WTC11 (cell line): Measurements from ENCODE around the gene STRAP. TPM values are rescaled to one million over a fixed set of nuclear protein-coding genes. Genes with fewer than 3 reads are reported as not detected.
A peak's percentile ranks its signal among the peaks of the same experiment; 100 is the strongest.

ENCODE experiments used
- ATAC-seq: fragments of 200-7000 bp; cut with Tn5 transposase; 2 replicates; pipeline ENCODE4 v1.10.0; 2021; ENCODE audit warnings: mild to moderate bottlenecking, moderate library complexity
- CTCF ChIA-PET: fragments of 300-600 bp; sonication (Branson Sonifier 250); formaldehyde crosslinking; loops from one replicate; lab custom pipeline; 2021; ENCODE audit warnings: antibody characterized with exemption; lab: Charles Lee
- POLR2A ChIA-PET: fragments of 350-600 bp; sonication (Branson Sonifier 250); formaldehyde crosslinking; loops from one replicate; lab custom pipeline; 2021; ENCODE audit warnings: antibody characterized with exemption; lab: Charles Lee
- DNase-seq: peaks from one replicate; pipeline ENCODE4 v3.0.0; 2021; ENCODE audit warnings: low spot score
- H3K27ac Mint-ChIP-seq: 2 replicates; pipeline ENCODE4 v1.8.0; 2021; ENCODE audit warnings: mixed read lengths
- H3K27me3 Mint-ChIP-seq: 2 replicates; pipeline ENCODE4 v1.8.0; 2021; ENCODE audit warnings: low read depth, mild to moderate bottlenecking, moderate library complexity, mixed read lengths
- H3K36me3 Mint-ChIP-seq: 2 replicates; pipeline ENCODE4 v1.8.0; 2021; ENCODE audit warnings: mixed read lengths
- H3K4me1 Mint-ChIP-seq: 2 replicates; pipeline ENCODE4 v1.8.0; 2022; ENCODE audit warnings: mixed read lengths
- H3K4me3 Mint-ChIP-seq: 2 replicates; pipeline ENCODE4 v1.8.0; 2021; ENCODE audit warnings: mild to moderate bottlenecking, moderate library complexity, mixed read lengths
- H3K9me3 Mint-ChIP-seq: 2 replicates; pipeline ENCODE4 v1.8.0; 2021; ENCODE audit warnings: mixed read lengths
- CREM ChIP-seq: sonication (generic); formaldehyde crosslinking; IDR thresholded peaks from 2 replicates; pipeline ENCODE4 v1.8.1; 2022; ENCODE audit warnings: mild to moderate bottlenecking, missing genetic modification reagents, moderate library complexity
- EMX1 ChIP-seq: fragments of 250-450 bp; sonication (Bioruptor Pico); IDR thresholded peaks from 2 replicates; pipeline ENCODE4 v1.8.0; 2021; ENCODE audit warnings: mild to moderate bottlenecking
- ESRRA ChIP-seq: sonication (generic); formaldehyde crosslinking; IDR thresholded peaks from 2 replicates; pipeline ENCODE4 v1.8.1; 2022; ENCODE audit warnings: mild to moderate bottlenecking, missing genetic modification reagents, borderline replicate concordance
- ETV6 ChIP-seq: sonication (generic); formaldehyde crosslinking; IDR thresholded peaks from 2 replicates; pipeline ENCODE4 v1.8.1; 2022; ENCODE audit warnings: mild to moderate bottlenecking, missing genetic modification reagents
- FOXP1 ChIP-seq: sonication (generic); formaldehyde crosslinking; IDR thresholded peaks from 2 replicates; pipeline ENCODE4 v1.8.0; 2022; ENCODE audit warnings: missing genetic modification reagents, mild to moderate bottlenecking, moderate library complexity, borderline replicate concordance
- GTF2I ChIP-seq: fragments of 250-450 bp; sonication (Bioruptor Pico); conservative IDR thresholded peaks from 2 replicates; pipeline ENCODE4 v1.4.0; 2021; ENCODE audit warnings: mild to moderate bottlenecking
- IRF2 ChIP-seq: sonication (generic); formaldehyde crosslinking; IDR thresholded peaks from 2 replicates; pipeline ENCODE4 v1.8.0; 2022; ENCODE audit warnings: low read depth, missing genetic modification reagents, borderline replicate concordance
- MXD4 ChIP-seq: fragments of 250-450 bp; sonication (Bioruptor Pico); IDR thresholded peaks from 2 replicates; pipeline ENCODE4 v1.8.0; 2021; ENCODE audit warnings: mild to moderate bottlenecking, moderate library complexity, borderline replicate concordance
- OVOL2 ChIP-seq: fragments of 250-450 bp; sonication (Bioruptor Pico); IDR thresholded peaks from 2 replicates; pipeline ENCODE4 v1.9.0; 2021; ENCODE audit warnings: mild to moderate bottlenecking, borderline replicate concordance
- RELA ChIP-seq: sonication (generic); formaldehyde crosslinking; IDR thresholded peaks from 2 replicates; pipeline ENCODE4 v1.8.1; 2022; ENCODE audit warnings: missing genetic modification reagents, mild to moderate bottlenecking, borderline replicate concordance
- SMAD4 ChIP-seq: sonication (generic); formaldehyde crosslinking; IDR thresholded peaks from 2 replicates; pipeline ENCODE4 v1.8.0; 2022; ENCODE audit warnings: mild to moderate bottlenecking, missing genetic modification reagents
- TEAD4 ChIP-seq: sonication (generic); formaldehyde crosslinking; IDR thresholded peaks from 2 replicates; pipeline ENCODE4 v1.8.0; 2022; ENCODE audit warnings: mild to moderate bottlenecking, missing genetic modification reagents
- ZBTB21 ChIP-seq: sonication (generic); formaldehyde crosslinking; IDR thresholded peaks from 2 replicates; pipeline ENCODE4 v1.8.1; 2023; ENCODE audit warnings: mild to moderate bottlenecking, missing genetic modification reagents, borderline replicate concordance
- ZNF121 ChIP-seq: sonication (generic); formaldehyde crosslinking; IDR thresholded peaks from 2 replicates; pipeline ENCODE4 v1.8.0; 2023; ENCODE audit warnings: missing genetic modification reagents
- ZNF317 ChIP-seq: sonication (generic); formaldehyde crosslinking; IDR thresholded peaks from 2 replicates; pipeline ENCODE4 v1.8.1; 2023; ENCODE audit warnings: low read depth, mild to moderate bottlenecking, moderate library complexity, missing genetic modification reagents, borderline replicate concordance
- ZNF423 ChIP-seq: fragments of 250-450 bp; sonication (Bioruptor Pico); IDR thresholded peaks from 2 replicates; pipeline ENCODE4 v2.1.2; 2022; ENCODE audit warnings: mild to moderate bottlenecking, moderate library complexity
- total RNA-seq: library from RNA; stranded (reverse); gene quantifications from 3 replicates; pipeline ENCODE4 v1.2.3, GENCODE V29; 2021
- TF ChIP-seq, protein P1 (sequence below): sonication (generic); formaldehyde crosslinking; IDR thresholded peaks from 2 replicates; pipeline ENCODE4 v1.8.0; 2023; ENCODE audit warnings: missing genetic modification reagents, mild to moderate bottlenecking, borderline replicate concordance
- TF ChIP-seq, protein P2 (sequence below): sonication (generic); formaldehyde crosslinking; IDR thresholded peaks from 2 replicates; pipeline ENCODE4 v1.8.0; 2022; ENCODE audit warnings: mild to moderate bottlenecking, missing genetic modification reagents
- TF ChIP-seq, protein P3 (sequence below): sonication (generic); formaldehyde crosslinking; IDR thresholded peaks from 2 replicates; pipeline ENCODE4 v1.8.0; 2022; ENCODE audit warnings: mild to moderate bottlenecking, missing genetic modification reagents
- TF ChIP-seq, protein P4 (sequence below): sonication (generic); formaldehyde crosslinking; conservative IDR thresholded peaks from 2 replicates; pipeline ENCODE4 v1.8.1; 2022; ENCODE audit warnings: mild to moderate bottlenecking, missing genetic modification reagents

STRAP gene
- total RNA-seq, 1 experiment from 2014 or later: 221 TPM

DNA sequence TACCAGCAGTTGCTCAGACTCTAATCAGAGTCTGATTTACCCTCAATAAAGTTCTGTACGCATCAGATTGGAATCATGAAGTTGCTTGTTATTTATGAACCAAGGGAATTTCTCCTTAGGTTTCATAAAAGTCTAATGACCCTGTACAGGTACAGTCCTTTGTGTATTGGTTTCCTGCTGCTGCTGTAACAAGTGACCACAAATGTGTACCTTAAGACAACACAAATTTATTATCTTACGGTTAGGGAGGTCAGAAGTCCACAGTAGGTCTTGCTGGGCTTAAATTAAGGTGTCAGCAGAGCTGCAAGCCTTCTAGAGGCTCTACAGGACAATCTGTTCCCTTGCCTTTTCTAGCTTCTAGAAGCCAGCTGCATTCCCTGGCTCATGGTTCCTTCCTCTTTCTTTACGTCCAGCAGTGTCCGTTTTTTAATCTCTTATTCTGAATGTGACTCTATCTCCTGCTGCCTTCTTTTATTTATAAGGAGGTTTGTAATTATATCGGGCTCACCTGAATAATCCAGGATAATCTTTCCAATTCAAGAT is 22.3 kb downstream of the STRAP start:
- no peaks in the 10 kb centered on the region for H3K4me1 Mint-ChIP-seq
- ChIA-PET POLR2A (no interaction called here), CTCF (no interaction called here)
- DNase-seq: no peak
- H3K27me3 Mint-ChIP-seq: no peaks in the 10 kb centered on the region
- peaks cover 36% of the 10 kb centered on the region for H3K36me3 Mint-ChIP-seq
- TF ChIP-seq SMAD4 (CRISPR knock-in tag): no peak
- no peak for TF ChIP-seq ZNF121 (CRISPR knock-in tag)
- TF ChIP-seq IRF2: no peak
- TF ChIP-seq TEAD4: no peak
- no peak for TF ChIP-seq CREM
- TF ChIP-seq ZNF317 (CRISPR knock-in tag): no peak
- no peak for TF ChIP-seq MXD4 (CRISPR knock-in tag)
- TF ChIP-seq, protein P1, sequence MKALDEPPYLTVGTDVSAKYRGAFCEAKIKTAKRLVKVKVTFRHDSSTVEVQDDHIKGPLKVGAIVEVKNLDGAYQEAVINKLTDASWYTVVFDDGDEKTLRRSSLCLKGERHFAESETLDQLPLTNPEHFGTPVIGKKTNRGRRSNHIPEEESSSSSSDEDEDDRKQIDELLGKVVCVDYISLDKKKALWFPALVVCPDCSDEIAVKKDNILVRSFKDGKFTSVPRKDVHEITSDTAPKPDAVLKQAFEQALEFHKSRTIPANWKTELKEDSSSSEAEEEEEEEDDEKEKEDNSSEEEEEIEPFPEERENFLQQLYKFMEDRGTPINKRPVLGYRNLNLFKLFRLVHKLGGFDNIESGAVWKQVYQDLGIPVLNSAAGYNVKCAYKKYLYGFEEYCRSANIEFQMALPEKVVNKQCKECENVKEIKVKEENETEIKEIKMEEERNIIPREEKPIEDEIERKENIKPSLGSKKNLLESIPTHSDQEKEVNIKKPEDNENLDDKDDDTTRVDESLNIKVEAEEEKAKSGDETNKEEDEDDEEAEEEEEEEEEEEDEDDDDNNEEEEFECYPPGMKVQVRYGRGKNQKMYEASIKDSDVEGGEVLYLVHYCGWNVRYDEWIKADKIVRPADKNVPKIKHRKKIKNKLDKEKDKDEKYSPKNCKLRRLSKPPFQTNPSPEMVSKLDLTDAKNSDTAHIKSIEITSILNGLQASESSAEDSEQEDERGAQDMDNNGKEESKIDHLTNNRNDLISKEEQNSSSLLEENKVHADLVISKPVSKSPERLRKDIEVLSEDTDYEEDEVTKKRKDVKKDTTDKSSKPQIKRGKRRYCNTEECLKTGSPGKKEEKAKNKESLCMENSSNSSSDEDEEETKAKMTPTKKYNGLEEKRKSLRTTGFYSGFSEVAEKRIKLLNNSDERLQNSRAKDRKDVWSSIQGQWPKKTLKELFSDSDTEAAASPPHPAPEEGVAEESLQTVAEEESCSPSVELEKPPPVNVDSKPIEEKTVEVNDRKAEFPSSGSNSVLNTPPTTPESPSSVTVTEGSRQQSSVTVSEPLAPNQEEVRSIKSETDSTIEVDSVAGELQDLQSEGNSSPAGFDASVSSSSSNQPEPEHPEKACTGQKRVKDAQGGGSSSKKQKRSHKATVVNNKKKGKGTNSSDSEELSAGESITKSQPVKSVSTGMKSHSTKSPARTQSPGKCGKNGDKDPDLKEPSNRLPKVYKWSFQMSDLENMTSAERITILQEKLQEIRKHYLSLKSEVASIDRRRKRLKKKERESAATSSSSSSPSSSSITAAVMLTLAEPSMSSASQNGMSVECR: no peak
- TF ChIP-seq, protein P2, sequence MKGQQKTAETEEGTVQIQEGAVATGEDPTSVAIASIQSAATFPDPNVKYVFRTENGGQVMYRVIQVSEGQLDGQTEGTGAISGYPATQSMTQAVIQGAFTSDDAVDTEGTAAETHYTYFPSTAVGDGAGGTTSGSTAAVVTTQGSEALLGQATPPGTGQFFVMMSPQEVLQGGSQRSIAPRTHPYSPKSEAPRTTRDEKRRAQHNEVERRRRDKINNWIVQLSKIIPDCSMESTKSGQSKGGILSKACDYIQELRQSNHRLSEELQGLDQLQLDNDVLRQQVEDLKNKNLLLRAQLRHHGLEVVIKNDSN (CRISPR knock-in tag): no peak
- TF ChIP-seq, protein P3, sequence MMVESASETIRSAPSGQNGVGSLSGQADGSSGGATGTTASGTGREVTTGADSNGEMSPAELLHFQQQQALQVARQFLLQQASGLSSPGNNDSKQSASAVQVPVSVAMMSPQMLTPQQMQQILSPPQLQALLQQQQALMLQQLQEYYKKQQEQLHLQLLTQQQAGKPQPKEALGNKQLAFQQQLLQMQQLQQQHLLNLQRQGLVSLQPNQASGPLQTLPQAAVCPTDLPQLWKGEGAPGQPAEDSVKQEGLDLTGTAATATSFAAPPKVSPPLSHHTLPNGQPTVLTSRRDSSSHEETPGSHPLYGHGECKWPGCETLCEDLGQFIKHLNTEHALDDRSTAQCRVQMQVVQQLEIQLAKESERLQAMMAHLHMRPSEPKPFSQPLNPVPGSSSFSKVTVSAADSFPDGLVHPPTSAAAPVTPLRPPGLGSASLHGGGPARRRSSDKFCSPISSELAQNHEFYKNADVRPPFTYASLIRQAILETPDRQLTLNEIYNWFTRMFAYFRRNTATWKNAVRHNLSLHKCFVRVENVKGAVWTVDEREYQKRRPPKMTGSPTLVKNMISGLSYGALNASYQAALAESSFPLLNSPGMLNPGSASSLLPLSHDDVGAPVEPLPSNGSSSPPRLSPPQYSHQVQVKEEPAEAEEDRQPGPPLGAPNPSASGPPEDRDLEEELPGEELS (CRISPR knock-in tag): no peak
- TF ChIP-seq ZNF423 (CRISPR knock-in tag): no peak
- no peak for TF ChIP-seq ETV6 (CRISPR knock-in tag)
- TF ChIP-seq EMX1: no peak
- no peak overlapping the region for H3K27ac Mint-ChIP-seq
- H3K4me3 Mint-ChIP-seq: no peak overlapping the region
- ATAC-seq: no peak
- no peaks in the 10 kb centered on the region for H3K9me3 Mint-ChIP-seq

DNA sequence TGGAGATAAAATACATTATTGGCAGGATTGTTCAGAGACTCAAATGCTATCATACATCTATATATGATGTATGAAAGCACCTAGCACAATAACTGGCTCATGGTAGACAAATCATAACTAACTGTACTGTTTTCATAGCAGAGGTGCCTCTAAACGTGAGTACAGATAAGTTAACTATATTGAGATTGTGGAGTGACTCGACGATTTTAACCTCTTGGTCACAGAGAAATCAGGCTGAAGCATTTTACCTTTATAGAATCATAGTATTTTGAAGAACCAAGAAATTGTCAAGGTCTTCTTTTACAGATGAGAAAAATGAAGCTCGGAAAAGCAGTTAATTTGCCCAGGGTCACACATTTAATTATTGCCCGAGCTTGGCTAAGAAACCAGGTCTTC is 28.3 kb downstream of the STRAP start:
- Mint-ChIP-seq H3K4me1 (peaks cover 21% of the 10 kb centered on the region), H3K27me3 (peaks cover 7% of the 10 kb centered on the region; the same call in 1 of the 2 replicates), H3K36me3 (no peaks in the 10 kb centered on the region), H3K27ac (no peak overlapping the region), H3K4me3 (peak overlapping the region; percentile 82), H3K9me3 (no peaks in the 10 kb centered on the region)
- no peak for ATAC-seq
- no peak for TF ChIP-seq RELA (CRISPR knock-in tag)
- no peak for TF ChIP-seq FOXP1
- TF ChIP-seq ZBTB21 (CRISPR knock-in tag): no peak
- TF ChIP-seq, protein P3 (CRISPR knock-in tag): no peak
- TF ChIP-seq GTF2I (CRISPR knock-in tag): no peak
- no peak for TF ChIP-seq OVOL2
- TF ChIP-seq, protein P4, sequence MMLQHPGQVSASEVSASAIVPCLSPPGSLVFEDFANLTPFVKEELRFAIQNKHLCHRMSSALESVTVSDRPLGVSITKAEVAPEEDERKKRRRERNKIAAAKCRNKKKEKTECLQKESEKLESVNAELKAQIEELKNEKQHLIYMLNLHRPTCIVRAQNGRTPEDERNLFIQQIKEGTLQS (CRISPR knock-in tag): no peak
- TF ChIP-seq ZNF423 (CRISPR knock-in tag): no peak
- no peak for TF ChIP-seq ESRRA (CRISPR knock-in tag)
- no peak for TF ChIP-seq ZNF121 (CRISPR knock-in tag)
- POLR2A ChIA-PET: interaction anchor here (0.8 to 1.2 kb wide), 3 partner anchors 18 to 27 kb away, joined by 3 to 5 read pairs (median 3); no protein-coding TSS in a partner anchor
- no peak for DNase-seq
- CTCF ChIA-PET: interaction anchor here (0.7 to 2.4 kb wide), 8 partner anchors 10 to 378 kb away, joined by 3 to 19 read pairs (median 5); no protein-coding TSS in a partner anchor
